HepG2 (cell line): ENCODE measurements around the gene SMAD7. TPM values are rescaled to one million over a fixed set of nuclear protein-coding genes. Genes with fewer than 3 reads are reported as not detected.

ENCODE experiments used
- CEBPZ ChIP-seq: IDR thresholded peaks from 2 replicates; pipeline ENCODE4 v1.6.1; 2012; ENCODE audit warnings: low read length, improper control_type of control experiment
- NR2F2 ChIP-seq: IDR thresholded peaks from 2 replicates; pipeline ENCODE4 v1.6.1; 2012; ENCODE audit warnings: low read depth, inconsistent platforms, borderline replicate concordance
- TFE3 ChIP-seq: IDR thresholded peaks from 2 replicates; pipeline ENCODE4 v1.6.1; 2016
- ZBTB25 ChIP-seq: IDR thresholded peaks from 2 replicates; pipeline ENCODE4 v1.6.1; 2018; ENCODE audit warnings: missing genetic modification reagents
- ZIK1 ChIP-seq: sonication (generic); formaldehyde crosslinking; IDR thresholded peaks from 2 replicates; pipeline ENCODE4 v1.5.0; 2020; ENCODE audit warnings: mild to moderate bottlenecking, low read depth, missing genetic modification reagents, borderline replicate concordance
- ZNF205 ChIP-seq: IDR thresholded peaks from 2 replicates; pipeline ENCODE4 v1.6.1; 2018; ENCODE audit warnings: missing biosample characterization, missing genetic modification reagents
- ZNF280B ChIP-seq: sonication (generic); formaldehyde crosslinking; IDR thresholded peaks from 2 replicates; pipeline ENCODE4 v1.5.0; 2020; ENCODE audit warnings: missing genetic modification reagents, mild to moderate bottlenecking, borderline replicate concordance
- ZNF343 ChIP-seq: sonication (generic); formaldehyde crosslinking; IDR thresholded peaks from 2 replicates; pipeline ENCODE4 v1.4.0; 2020; ENCODE audit warnings: mild to moderate bottlenecking, missing genetic modification reagents
- ZNF597 ChIP-seq: sonication (generic); formaldehyde crosslinking; IDR thresholded peaks from 2 replicates; pipeline ENCODE4 v1.5.0; 2020; ENCODE audit warnings: missing genetic modification reagents
- ZNF619 ChIP-seq: sonication (generic); formaldehyde crosslinking; IDR thresholded peaks from 2 replicates; pipeline ENCODE4 v1.4.0; 2020; ENCODE audit warnings: mild to moderate bottlenecking, missing genetic modification reagents
- ZNF672 ChIP-seq: sonication (generic); formaldehyde crosslinking; IDR thresholded peaks from 2 replicates; pipeline ENCODE4 v1.8.1; 2022; ENCODE audit warnings: missing genetic modification reagents
- polyA plus RNA-seq, 8 experiments: library from polyadenylated mRNA; depleted of rRNA in 3 of 8; stranded (reverse) in 7 of 8; unstranded in 1 of 8; fragments of >200 nt; fragmentation: Illumina TruSeq in 4 of 8; extraction: Trizol in 4 of 8; gene quantifications; 2 replicates each; pipeline versions ENCODE4 v1.2.1 to v1.2.3, GENCODE V29; 2011 to 2016; ENCODE audit warnings: low read depth in 4 of 8, missing spikeins in 1 of 8, mixed read lengths in 1 of 8; ENCODE audit not compliant: insufficient read depth in 1 of 8
- total RNA-seq, 5 experiments: library from RNA; depleted of rRNA; stranded (reverse); fragments of >200 nt; fragmentation: Illumina TruSeq; extraction: Trizol; gene quantifications; 2 replicates each; pipeline ENCODE4 v1.2.3, GENCODE V29; 2016; ENCODE audit warnings: low read depth in 1 of 5

The SMAD7 gene
- total and polyA plus RNA-seq, 2 of the 13 experiments (the other 11 are each of a cell fraction or from before 2014, with no cell fraction given): 17.4 to 24.7 TPM

- TF ChIP-seq ZBTB25 (CRISPR knock-in tag) (no peak), NR2F2 (peak; percentile 18; the same call in 1 of the 2 replicates), TFE3 (CRISPR knock-in tag) (0 out of 2 replicates have a peak, but pooled peaks have one; percentile 22), ZNF280B (CRISPR knock-in tag) (no peak), ZNF343 (0 out of 2 replicates have a peak, but pooled peaks have one; percentile 52), ZNF205 (CRISPR knock-in tag) (0 out of 2 replicates have a peak, but pooled peaks have one; percentile 30), ZIK1 (CRISPR knock-in tag) (no peak), ZNF597 (CRISPR knock-in tag) (no peak), CEBPZ (no peak), ZNF619 (CRISPR knock-in tag) (no peak), ZNF672 (0 out of 2 replicates have a peak, but pooled peaks have one; percentile 45)
Measured at GRCh38 chr18:48948112-48949049, 2.4 kb downstream of the SMAD7 start (continued).
